AG04449 (cell line): ENCODE data around the gene ACO1.

ENCODE experiments used
- CTCF ChIA-PET: fragments of 350-600 bp; formaldehyde crosslinking; extraction: SDS; loops from one replicate; lab custom pipeline; 2021; ENCODE audit warnings: antibody characterized with exemption; lab: Yijun Ruan, JAX
- POLR2A ChIA-PET: fragments of 400-600, 350-600 bp; formaldehyde crosslinking; extraction: SDS; loops from one replicate; lab custom pipeline; 2020; ENCODE audit warnings: antibody characterized with exemption, inconsistent platforms; lab: Yijun Ruan, JAX
- DNase-seq: peaks from one replicate; pipeline ENCODE4 v3.0.0-alpha.2; 2010; ENCODE audit warnings: low read depth, low spot score
- H3K4me3 ChIP-seq: 2 replicates; pipeline ENCODE4 v1.5.1; 2011; ENCODE audit warnings: low read depth, mild to moderate bottlenecking, control low read depth, low read length
- CTCF ChIP-seq: IDR thresholded peaks from one replicate; pipeline ENCODE4 v1.5.1; 2011; ENCODE audit warnings: mild to moderate bottlenecking, moderate library complexity, low read length, control low read depth, inconsistent platforms; ENCODE audit not compliant: insufficient read depth; ENCODE audit errors: missing control alignments

Gene ACO1

GRCh38 chr9:32502464-32502863 is 118.0 kb downstream of the ACO1 start:
- H3K4me3 ChIP-seq = no peak overlapping the region
- TF ChIP-seq CTCF = no peak
- POLR2A ChIA-PET = no interaction called here
- DNase-seq = no peak
- CTCF ChIA-PET = interaction anchor here (1.2 kb wide), 2 partner anchors 77 to 123 kb away, joined by 3 read pairs; no protein-coding TSS in a partner anchor

DNA sequence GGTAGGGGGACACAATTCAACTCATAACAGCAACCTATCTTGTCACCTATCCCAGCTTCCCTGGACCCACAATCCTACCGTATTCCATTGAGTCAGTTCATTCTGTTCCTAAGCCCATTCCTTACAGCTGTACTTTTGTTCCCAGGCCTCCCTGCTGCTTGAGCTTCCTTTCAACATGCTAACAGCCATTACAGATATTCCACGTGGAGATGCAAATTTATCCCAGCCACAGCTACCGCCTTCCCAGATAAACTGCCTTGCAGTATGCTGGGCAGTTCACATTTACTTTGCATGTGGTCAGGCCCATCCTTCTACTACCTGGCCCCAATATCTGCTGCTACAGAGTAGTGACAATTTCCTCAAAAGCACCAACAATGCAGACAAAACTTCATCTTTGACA is 118.6 kb downstream of the ACO1 start:
- no peak for TF ChIP-seq CTCF
- CTCF ChIA-PET = interaction anchor here (1.2 kb wide), 3 partner anchors 23 to 124 kb away, joined by 3 to 5 read pairs (median 3); partner anchors contain the start of gene RIGI
- H3K4me3 ChIP-seq = no peak overlapping the region
- DNase-seq = no peak
- POLR2A ChIA-PET = interaction anchor here (1.0 kb wide), 1 partner anchor 20 kb away, joined by 3 read pairs; no protein-coding TSS in a partner anchor
